SK-N-SH (cell line): ENCODE measurements around the gene NSD1. TPM values are rescaled to one million over a fixed set of nuclear protein-coding genes. Genes with fewer than 3 reads are reported as not detected.

Source experiments
- CTCF ChIA-PET: fragments of 300-600, 350-600 bp; formaldehyde crosslinking; extraction: SDS; loops from one replicate; lab custom pipeline; 2021; lab: Yijun Ruan, JAX
- POLR2A ChIA-PET: fragments of 350-600 bp; sonication (Branson Sonifier 250); formaldehyde crosslinking; extraction: SDS; loops from one replicate; lab custom pipeline; 2020; ENCODE audit warnings: antibody characterized with exemption, inconsistent platforms; lab: Yijun Ruan, JAX
- DNase-seq: peaks from one replicate; pipeline ENCODE4 v3.0.0; 2012
- H2AFZ ChIP-seq: fragments of 200-600 bp; sonication (generic); 2 replicates; pipeline ENCODE4 v1.8.1; 2016; ENCODE audit warnings: antibody characterized with exemption, mild to moderate bottlenecking, low read depth
- H3F3A ChIP-seq: fragments of 200-600 bp; sonication (generic); replicated peaks from 2 replicates; pipeline ENCODE3; 2016; ENCODE audit warnings: antibody characterized with exemption, mild to moderate bottlenecking; ENCODE audit not compliant: insufficient read depth
- H3K27ac ChIP-seq, 2 experiments: fragments of 200-500 bp in 1 of 2; fragments of 200-600 bp in 1 of 2; sonication (Bioruptor generic) in 1 of 2; sonication (generic), shearing (Covaris generic) in 1 of 2; 2 replicates each; pipeline versions ENCODE4 v1.5.1 to v1.6.1; 2014 to 2016; ENCODE audit warnings: low read depth in 2 of 2, inconsistent platforms in 1 of 2, low read length in 1 of 2, mild to moderate bottlenecking in 1 of 2, mixed read lengths in 1 of 2
- H3K27me3 ChIP-seq: fragments of 200-600 bp; sonication (generic), shearing (Covaris generic); 2 replicates; pipeline ENCODE4 v1.6.1; 2016; ENCODE audit warnings: mixed run types; ENCODE audit not compliant: insufficient read depth
- H3K36me3 ChIP-seq, 2 experiments: fragments of 200-500 bp in 1 of 2; fragments of 200-600 bp in 1 of 2; sonication (Bioruptor generic) in 1 of 2; sonication (generic) in 1 of 2; replicated peaks in 1 of 2; 2 replicates each; pipeline versions ENCODE3 to v1.5.1; 2014 to 2016; ENCODE audit warnings: low read length in 1 of 2, mild to moderate bottlenecking in 1 of 2; ENCODE audit not compliant: insufficient read depth in 2 of 2, control insufficient read depth in 1 of 2
- H3K4me1 ChIP-seq, 2 experiments: fragments of 200-500 bp in 1 of 2; fragments of 200-600 bp in 1 of 2; sonication (Bioruptor generic) in 1 of 2; sonication (generic), shearing (Covaris generic) in 1 of 2; 2 replicates each; pipeline versions ENCODE4 v1.5.1 to v1.6.1; 2014 to 2016; ENCODE audit warnings: low read depth in 1 of 2, low read length in 1 of 2, mixed run types in 1 of 2; ENCODE audit not compliant: insufficient read depth in 2 of 2, control insufficient read depth in 1 of 2
- H3K4me2 ChIP-seq: fragments of 200-600 bp; sonication (generic), shearing (Covaris generic); 2 replicates; pipeline ENCODE4 v1.6.1; 2017; ENCODE audit warnings: mixed run types
- H3K4me3 ChIP-seq, 2 experiments: fragments of 200-500 bp in 1 of 2; fragments of 200-600 bp in 1 of 2; sonication (Bioruptor generic) in 1 of 2; sonication (generic), shearing (Covaris generic) in 1 of 2; 2 replicates each; pipeline versions ENCODE4 v1.5.1 to v1.8.1; 2014 to 2016; ENCODE audit warnings: low read depth in 2 of 2, inconsistent platforms in 1 of 2, low read length in 1 of 2, mild to moderate bottlenecking in 1 of 2, mixed read lengths in 1 of 2, moderate library complexity in 1 of 2
- H3K79me2 ChIP-seq: fragments of 200-600 bp; sonication (generic); 2 replicates; pipeline ENCODE4 v1.8.1; 2017; ENCODE audit warnings: mild to moderate bottlenecking; ENCODE audit not compliant: insufficient read depth
- H3K9ac ChIP-seq: fragments of 200-600 bp; sonication (generic); 2 replicates; pipeline ENCODE4 v1.6.1; 2017; ENCODE audit warnings: mixed run types
- H3K9me2 ChIP-seq: fragments of 200-600 bp; sonication (generic); 2 replicates; pipeline ENCODE4 v1.6.1; 2017; ENCODE audit warnings: mixed run types
- H3K9me3 ChIP-seq: fragments of 200-600 bp; sonication (generic); 2 replicates; pipeline ENCODE4 v1.6.1; 2017; ENCODE audit warnings: mixed run types, mild to moderate bottlenecking, moderate library complexity
- H4K20me1 ChIP-seq: fragments of 200-600 bp; sonication (generic); 2 replicates; pipeline ENCODE4 v1.6.1; 2017; ENCODE audit warnings: mild to moderate bottlenecking, mixed run types; ENCODE audit not compliant: insufficient read depth
- CTCF ChIP-seq: fragments of 200-600 bp; sonication (generic); IDR thresholded peaks from 2 replicates; pipeline ENCODE4 v1.6.1; 2017; ENCODE audit warnings: antibody characterized with exemption, mild to moderate bottlenecking, moderate library complexity
- EP300 ChIP-seq, 2 experiments: IDR thresholded peaks; 2 replicates each; pipeline versions ENCODE4 v1.4.0 to v1.6.1; 2012; ENCODE audit warnings: borderline replicate concordance in 1 of 2, low read depth in 1 of 2, low read length in 1 of 2
- EZH2phosphoT487 ChIP-seq: fragments of 200-600 bp; sonication (generic); IDR thresholded peaks from 2 replicates; pipeline ENCODE4 v1.6.1; 2017; ENCODE audit warnings: low read depth, mixed run types, mild to moderate bottlenecking, antibody characterized with exemption, moderate library complexity, borderline replicate concordance
- FOSL2 ChIP-seq: IDR thresholded peaks from 2 replicates; pipeline ENCODE4 v1.4.0; 2012; ENCODE audit warnings: low read depth, mild to moderate bottlenecking, moderate library complexity, borderline replicate concordance
- FOXJ3 ChIP-seq: sonication (generic); formaldehyde crosslinking; IDR thresholded peaks from 2 replicates; pipeline ENCODE4 v1.5.1; 2020; ENCODE audit warnings: mild to moderate bottlenecking, missing genetic modification reagents
- GABPA ChIP-seq: IDR thresholded peaks from 2 replicates; pipeline ENCODE4 v1.4.0; 2012; ENCODE audit warnings: low read depth, mild to moderate bottlenecking
- MXI1 ChIP-seq: IDR thresholded peaks from 2 replicates; pipeline ENCODE4 v1.6.1; 2012; ENCODE audit warnings: mild to moderate bottlenecking, low read depth, low read length, improper control_type of control experiment
- NFIC ChIP-seq: IDR thresholded peaks from 2 replicates; pipeline ENCODE4 v1.4.0; 2012; ENCODE audit warnings: borderline replicate concordance
- RCOR1 ChIP-seq: fragments of 150-350 bp; IDR thresholded peaks from 2 replicates; pipeline ENCODE4 v1.6.1; 2017; ENCODE audit warnings: antibody characterized with exemption, low read length
- RXRA ChIP-seq: IDR thresholded peaks from 2 replicates; pipeline ENCODE4 v1.4.0; 2012; ENCODE audit warnings: low read depth, mild to moderate bottlenecking, borderline replicate concordance
- SIN3A ChIP-seq: IDR thresholded peaks from 2 replicates; pipeline ENCODE4 v1.6.1; 2012; ENCODE audit warnings: low read depth, mild to moderate bottlenecking, low read length, moderate library complexity, borderline replicate concordance
- SMC3 ChIP-seq: IDR thresholded peaks from 2 replicates; pipeline ENCODE4 v1.6.1; 2012; ENCODE audit warnings: low read depth, low read length, improper control_type of control experiment
- TCF12 ChIP-seq: IDR thresholded peaks from 2 replicates; pipeline ENCODE4 v1.4.0; 2012
- WGBS: methylation state at CpG from one replicate; pipeline ENCODE4 v1.1.6; 2017; ENCODE audit warnings: low lambda C conversion rate; 5-methylcytosine and 5-hydroxymethylcytosine counted together
- polyA plus RNA-seq, 3 experiments: library from polyadenylated mRNA; depleted of rRNA; stranded (reverse); fragments of >200 nt; gene quantifications; 2 replicates each; pipeline ENCODE4 v1.2.3, GENCODE V29; 2012
- TF ChIP-seq, protein P1 (sequence below): fragments of 150-350 bp; IDR thresholded peaks from 2 replicates; pipeline ENCODE4 v1.6.1; 2016; ENCODE audit warnings: mild to moderate bottlenecking, low read depth, low read length
- TF ChIP-seq, protein P2 (sequence below): IDR thresholded peaks from 2 replicates; pipeline ENCODE4 v1.4.0; 2012; ENCODE audit warnings: low read depth, borderline replicate concordance

The NSD1 gene
- polyA plus RNA-seq, 1 of the 3 experiments (the other 2 are of a cell fraction): 6.7 TPM

DNA sequence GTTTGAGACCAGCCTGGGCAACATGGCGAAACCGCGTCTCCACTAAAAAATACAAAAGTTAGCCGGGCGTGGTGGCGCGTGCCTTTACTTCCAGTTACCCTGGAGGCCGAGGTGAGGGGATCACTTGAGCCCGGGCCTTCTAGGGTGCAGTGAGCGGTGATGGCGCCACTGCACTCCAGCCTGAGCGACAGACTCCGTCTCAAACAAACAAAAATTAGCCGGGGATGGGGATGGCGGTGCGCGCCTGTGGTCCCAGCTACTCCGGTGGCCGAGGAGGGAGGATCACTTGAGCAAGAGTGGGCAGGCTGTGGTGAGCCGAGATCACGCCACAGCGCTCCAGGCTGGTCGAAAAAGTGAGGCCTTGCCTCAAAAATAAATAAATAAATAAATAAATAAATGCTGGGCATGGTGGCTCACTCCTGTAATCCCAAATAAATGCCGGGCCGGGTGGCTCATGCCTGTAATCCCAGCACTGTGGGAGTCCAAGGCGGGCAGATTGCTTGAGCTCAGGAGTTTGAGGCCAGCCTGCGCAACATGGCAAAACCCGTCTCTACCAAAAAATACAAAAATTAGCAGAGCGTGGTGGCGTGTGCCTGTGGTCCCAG, 16.0 kb upstream of the NSD1 start:
- Histone ChIP-seq H2AFZ (no peak overlapping the region), H3K36me3 (no peaks in the 10 kb centered on the region), H3K4me1 (no peaks in the 10 kb centered on the region; a peak in 1 of 4 replicates), H3K27me3 (no peaks in the 10 kb centered on the region), H3K4me3 (no peak overlapping the region), H3K9me2 (no peaks in the 10 kb centered on the region), H3K9ac (no peak overlapping the region), H3K4me2 (no peak overlapping the region), H3F3A (no peaks in the 10 kb centered on the region), H4K20me1 (no peaks in the 10 kb centered on the region), H3K27ac (no peak overlapping the region), H3K79me2 (no peaks in the 10 kb centered on the region), H3K9me3 (no peaks in the 10 kb centered on the region)
- POLR2A ChIA-PET: no interaction called here
- 98% methylated on average over 30 of the region's 30 CpGs for WGBS
- no peak for DNase-seq
- no peak for TF ChIP-seq EZH2phosphoT487
- TF ChIP-seq SMC3: no peak
- TF ChIP-seq, protein P1, sequence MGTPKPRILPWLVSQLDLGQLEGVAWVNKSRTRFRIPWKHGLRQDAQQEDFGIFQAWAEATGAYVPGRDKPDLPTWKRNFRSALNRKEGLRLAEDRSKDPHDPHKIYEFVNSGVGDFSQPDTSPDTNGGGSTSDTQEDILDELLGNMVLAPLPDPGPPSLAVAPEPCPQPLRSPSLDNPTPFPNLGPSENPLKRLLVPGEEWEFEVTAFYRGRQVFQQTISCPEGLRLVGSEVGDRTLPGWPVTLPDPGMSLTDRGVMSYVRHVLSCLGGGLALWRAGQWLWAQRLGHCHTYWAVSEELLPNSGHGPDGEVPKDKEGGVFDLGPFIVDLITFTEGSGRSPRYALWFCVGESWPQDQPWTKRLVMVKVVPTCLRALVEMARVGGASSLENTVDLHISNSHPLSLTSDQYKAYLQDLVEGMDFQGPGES: no peak
- TF ChIP-seq RXRA: no peak
- no peak for TF ChIP-seq FOSL2
- TF ChIP-seq FOXJ3: no peak
- TF ChIP-seq GABPA: no peak
- TF ChIP-seq MXI1: no peak
- TF ChIP-seq, protein P2, sequence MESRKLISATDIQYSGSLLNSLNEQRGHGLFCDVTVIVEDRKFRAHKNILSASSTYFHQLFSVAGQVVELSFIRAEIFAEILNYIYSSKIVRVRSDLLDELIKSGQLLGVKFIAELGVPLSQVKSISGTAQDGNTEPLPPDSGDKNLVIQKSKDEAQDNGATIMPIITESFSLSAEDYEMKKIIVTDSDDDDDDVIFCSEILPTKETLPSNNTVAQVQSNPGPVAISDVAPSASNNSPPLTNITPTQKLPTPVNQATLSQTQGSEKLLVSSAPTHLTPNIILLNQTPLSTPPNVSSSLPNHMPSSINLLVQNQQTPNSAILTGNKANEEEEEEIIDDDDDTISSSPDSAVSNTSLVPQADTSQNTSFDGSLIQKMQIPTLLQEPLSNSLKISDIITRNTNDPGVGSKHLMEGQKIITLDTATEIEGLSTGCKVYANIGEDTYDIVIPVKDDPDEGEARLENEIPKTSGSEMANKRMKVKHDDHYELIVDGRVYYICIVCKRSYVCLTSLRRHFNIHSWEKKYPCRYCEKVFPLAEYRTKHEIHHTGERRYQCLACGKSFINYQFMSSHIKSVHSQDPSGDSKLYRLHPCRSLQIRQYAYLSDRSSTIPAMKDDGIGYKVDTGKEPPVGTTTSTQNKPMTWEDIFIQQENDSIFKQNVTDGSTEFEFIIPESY: no peak
- TF ChIP-seq RCOR1: no peak
- TF ChIP-seq NFIC: no peak
- TF ChIP-seq EP300 (IDR thresholded peaks at IDR 0.05; ENCODE audit: borderline replicate concordance in 1 of 2, low read depth in 1 of 2, low read length in 1 of 2): no peak
- TF ChIP-seq CTCF: no peak
- no peak for TF ChIP-seq TCF12
- no peak for TF ChIP-seq SIN3A
- CTCF ChIA-PET: interaction anchor here (1.2 kb wide), 1 partner anchor 457 kb away, joined by 3 read pairs; no protein-coding TSS in a partner anchor
